ENCODE data around the gene RABEP1. TPM values are rescaled to one million over a fixed set of nuclear protein-coding genes. Genes with fewer than 3 reads are reported as not detected.

RABEP1 gene
- total RNA-seq, 1 donor from 2014 or later, result 50.1 TPM

DNA sequence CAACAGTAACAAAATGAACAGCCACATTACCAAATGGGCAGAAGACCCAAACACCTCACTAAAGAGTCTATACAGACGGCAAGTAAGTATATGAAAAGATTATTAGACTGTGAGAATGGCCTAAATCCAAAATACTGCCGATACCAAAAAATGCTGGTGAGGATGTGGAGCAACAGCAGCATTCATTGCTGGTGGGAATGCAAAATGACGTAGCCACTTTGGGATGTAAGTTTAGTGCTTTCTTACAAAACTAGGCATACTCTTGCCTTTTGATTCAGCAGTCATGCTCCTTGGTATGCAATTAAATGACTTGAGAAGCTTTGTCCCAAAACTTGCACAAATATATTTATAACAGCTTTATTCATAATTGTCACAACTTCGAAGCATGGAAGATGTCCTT, 43.8 kb downstream of the RABEP1 start:
- peaks cover 11% of the 10 kb centered on the region for H3K36me3 Mint-ChIP-seq (ENCODE audit: unreplicated experiment)

DNA sequence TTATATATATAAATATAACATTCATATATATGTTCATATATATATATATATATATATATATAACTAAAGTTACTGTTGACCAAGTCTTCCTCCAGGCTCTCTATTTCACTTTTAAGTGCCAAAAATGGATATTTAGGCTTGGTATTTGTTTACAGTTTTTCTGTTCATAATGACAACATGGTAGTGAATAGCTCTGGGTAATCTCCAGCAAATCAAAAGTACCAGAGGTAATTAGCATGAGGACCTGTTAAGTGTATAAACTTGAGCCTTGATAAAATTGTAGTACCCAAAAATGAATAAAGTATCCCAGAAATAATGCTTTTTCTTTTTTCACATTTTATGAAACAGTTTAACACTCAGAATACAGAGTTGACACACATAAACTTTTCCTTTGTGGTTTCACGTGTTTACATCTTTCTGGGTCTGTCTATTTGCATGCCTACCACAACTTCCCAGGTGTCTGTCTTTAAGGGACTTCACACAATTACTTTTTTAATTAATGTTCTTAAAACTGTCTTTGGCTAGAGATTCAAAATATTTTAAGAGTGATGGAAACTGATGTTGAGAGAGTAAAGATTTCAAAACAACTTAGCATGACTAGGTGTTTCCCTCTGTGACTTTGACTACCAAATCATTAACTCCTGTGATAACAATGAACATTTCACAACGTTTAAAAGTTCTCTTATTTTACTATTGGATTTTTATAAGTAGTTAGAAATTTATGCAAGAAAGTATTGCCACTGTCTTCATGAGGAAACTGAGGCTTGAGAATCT, 47.9 kb downstream of the RABEP1 start:
- TF ChIP-seq, protein P1, sequence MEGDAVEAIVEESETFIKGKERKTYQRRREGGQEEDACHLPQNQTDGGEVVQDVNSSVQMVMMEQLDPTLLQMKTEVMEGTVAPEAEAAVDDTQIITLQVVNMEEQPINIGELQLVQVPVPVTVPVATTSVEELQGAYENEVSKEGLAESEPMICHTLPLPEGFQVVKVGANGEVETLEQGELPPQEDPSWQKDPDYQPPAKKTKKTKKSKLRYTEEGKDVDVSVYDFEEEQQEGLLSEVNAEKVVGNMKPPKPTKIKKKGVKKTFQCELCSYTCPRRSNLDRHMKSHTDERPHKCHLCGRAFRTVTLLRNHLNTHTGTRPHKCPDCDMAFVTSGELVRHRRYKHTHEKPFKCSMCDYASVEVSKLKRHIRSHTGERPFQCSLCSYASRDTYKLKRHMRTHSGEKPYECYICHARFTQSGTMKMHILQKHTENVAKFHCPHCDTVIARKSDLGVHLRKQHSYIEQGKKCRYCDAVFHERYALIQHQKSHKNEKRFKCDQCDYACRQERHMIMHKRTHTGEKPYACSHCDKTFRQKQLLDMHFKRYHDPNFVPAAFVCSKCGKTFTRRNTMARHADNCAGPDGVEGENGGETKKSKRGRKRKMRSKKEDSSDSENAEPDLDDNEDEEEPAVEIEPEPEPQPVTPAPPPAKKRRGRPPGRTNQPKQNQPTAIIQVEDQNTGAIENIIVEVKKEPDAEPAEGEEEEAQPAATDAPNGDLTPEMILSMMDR (IDR thresholded peaks at IDR 0.05), result no peak
- peak overlapping the region; percentile 48 for H3K27ac Mint-ChIP-seq (ENCODE audit: unreplicated experiment)
- H3K27me3 Mint-ChIP-seq (ENCODE audit: unreplicated experiment), result no peaks in the 10 kb centered on the region
- peaks cover 16% of the 10 kb centered on the region for H3K36me3 Mint-ChIP-seq (ENCODE audit: unreplicated experiment)
- peaks cover 17% of the 10 kb centered on the region for H3K4me1 Mint-ChIP-seq (ENCODE audit: unreplicated experiment)
- no peak overlapping the region for H3K4me3 Mint-ChIP-seq (ENCODE audit: unreplicated experiment)
- H3K9me3 Mint-ChIP-seq (ENCODE audit: unreplicated experiment), result no peaks in the 10 kb centered on the region
- DNase-seq (ENCODE audit: extremely low spot score, unreplicated experiment), result no peak

More for the DNA sequence above, 43.8 kb downstream of the RABEP1 start:
- no peak overlapping the region for H3K4me3 Mint-ChIP-seq (ENCODE audit: unreplicated experiment)
- H3K9me3 Mint-ChIP-seq (ENCODE audit: unreplicated experiment), result peaks cover 9% of the 10 kb centered on the region
- no peak for DNase-seq (ENCODE audit: extremely low spot score, unreplicated experiment)
- TF ChIP-seq, protein P1 (IDR thresholded peaks at IDR 0.05), result no peak
- H3K4me1 Mint-ChIP-seq (ENCODE audit: unreplicated experiment), result peaks cover 11% of the 10 kb centered on the region
- no peaks in the 10 kb centered on the region for H3K27me3 Mint-ChIP-seq (ENCODE audit: unreplicated experiment)
- no peak overlapping the region for H3K27ac Mint-ChIP-seq (ENCODE audit: unreplicated experiment)

DNA sequence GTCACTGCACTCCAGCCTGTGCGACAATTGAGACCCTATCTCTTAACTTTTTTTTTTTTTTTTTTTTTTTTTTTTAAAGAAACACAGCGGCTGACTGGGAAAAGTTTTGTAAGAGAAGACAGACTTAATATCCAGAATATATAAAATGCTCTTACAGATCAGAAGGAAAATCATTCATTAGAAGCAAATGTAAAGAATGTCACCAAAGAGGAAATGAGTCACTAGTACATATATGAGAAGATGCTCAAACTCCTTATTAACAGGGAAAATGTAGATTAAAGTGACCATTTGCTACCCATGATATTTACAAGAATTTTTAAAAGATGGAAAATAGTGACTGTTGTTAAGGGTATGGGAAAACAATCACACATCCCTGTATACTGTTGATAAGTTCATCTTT, 48.9 kb downstream of the RABEP1 start:
- DNase-seq (ENCODE audit: extremely low spot score, unreplicated experiment), result no peak
- Mint-ChIP-seq H3K4me3 (ENCODE audit: unreplicated experiment) (no peak overlapping the region), H3K9me3 (ENCODE audit: unreplicated experiment) (no peaks in the 10 kb centered on the region), H3K36me3 (ENCODE audit: unreplicated experiment) (peaks cover 23% of the 10 kb centered on the region), H3K4me1 (ENCODE audit: unreplicated experiment) (peaks cover 17% of the 10 kb centered on the region), H3K27me3 (ENCODE audit: unreplicated experiment) (no peaks in the 10 kb centered on the region), H3K27ac (ENCODE audit: unreplicated experiment) (peak overlapping the region; percentile 3)
- TF ChIP-seq, protein P1 (IDR thresholded peaks at IDR 0.05), result no peak

DNA sequence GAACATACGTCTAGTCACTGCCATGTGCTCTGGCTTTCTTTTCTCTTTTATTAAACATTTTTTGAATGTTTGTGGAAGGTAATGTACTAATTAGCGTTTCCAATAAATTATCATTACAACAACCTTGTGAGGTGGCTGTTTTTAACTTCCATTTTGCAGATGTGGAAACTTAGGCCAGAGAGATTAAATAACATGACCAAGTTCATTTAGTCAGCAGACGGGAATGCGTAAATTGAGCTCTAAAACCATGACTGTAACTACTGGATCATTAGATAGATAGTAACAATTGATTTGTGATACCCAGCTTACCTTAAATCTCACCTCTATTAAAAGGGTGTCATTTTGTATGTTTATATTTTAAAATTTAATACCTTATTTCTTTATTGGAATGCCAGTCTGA, 49.4 kb downstream of the RABEP1 start:
- Mint-ChIP-seq H3K9me3 (ENCODE audit: unreplicated experiment) (no peaks in the 10 kb centered on the region), H3K27ac (ENCODE audit: unreplicated experiment) (peak overlapping the region; percentile 3), H3K27me3 (ENCODE audit: unreplicated experiment) (no peaks in the 10 kb centered on the region), H3K4me3 (ENCODE audit: unreplicated experiment) (no peak overlapping the region), H3K4me1 (ENCODE audit: unreplicated experiment) (peaks cover 17% of the 10 kb centered on the region), H3K36me3 (ENCODE audit: unreplicated experiment) (peaks cover 23% of the 10 kb centered on the region)
- no peak for DNase-seq (ENCODE audit: extremely low spot score, unreplicated experiment)
- TF ChIP-seq, protein P1 (IDR thresholded peaks at IDR 0.05), result no peak

DNA sequence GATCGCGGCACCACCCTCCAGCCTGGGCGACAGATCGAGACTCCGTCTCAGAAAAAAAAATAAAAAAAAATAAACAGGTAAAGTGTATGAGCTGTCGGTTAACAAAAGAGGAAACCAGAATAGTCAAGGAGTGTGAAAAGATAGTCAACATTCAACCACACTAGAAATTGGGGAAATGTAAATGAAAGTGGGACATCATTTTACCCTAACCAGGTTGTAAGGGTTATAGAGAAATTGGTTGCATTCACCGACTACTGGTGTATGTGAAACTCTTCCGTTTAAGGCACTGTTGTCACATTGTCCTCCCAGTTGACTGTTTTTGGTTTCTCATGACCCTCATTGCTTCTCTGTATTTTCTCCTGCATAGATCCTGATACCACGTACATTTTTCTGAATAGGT, 62.8 kb downstream of the RABEP1 start:
- Mint-ChIP-seq H3K4me1 (ENCODE audit: unreplicated experiment) (no peaks in the 10 kb centered on the region), H3K9me3 (ENCODE audit: unreplicated experiment) (no peaks in the 10 kb centered on the region), H3K27ac (ENCODE audit: unreplicated experiment) (no peak overlapping the region), H3K4me3 (ENCODE audit: unreplicated experiment) (no peak overlapping the region), H3K27me3 (ENCODE audit: unreplicated experiment) (no peaks in the 10 kb centered on the region), H3K36me3 (ENCODE audit: unreplicated experiment) (peaks cover 26% of the 10 kb centered on the region)
- TF ChIP-seq, protein P1 (IDR thresholded peaks at IDR 0.05), result no peak
- DNase-seq (ENCODE audit: extremely low spot score, unreplicated experiment), result no peak

Data from osteocyte (in vitro differentiated cells).